ENCODE data around the gene TK2.

TK2 gene

DNA sequence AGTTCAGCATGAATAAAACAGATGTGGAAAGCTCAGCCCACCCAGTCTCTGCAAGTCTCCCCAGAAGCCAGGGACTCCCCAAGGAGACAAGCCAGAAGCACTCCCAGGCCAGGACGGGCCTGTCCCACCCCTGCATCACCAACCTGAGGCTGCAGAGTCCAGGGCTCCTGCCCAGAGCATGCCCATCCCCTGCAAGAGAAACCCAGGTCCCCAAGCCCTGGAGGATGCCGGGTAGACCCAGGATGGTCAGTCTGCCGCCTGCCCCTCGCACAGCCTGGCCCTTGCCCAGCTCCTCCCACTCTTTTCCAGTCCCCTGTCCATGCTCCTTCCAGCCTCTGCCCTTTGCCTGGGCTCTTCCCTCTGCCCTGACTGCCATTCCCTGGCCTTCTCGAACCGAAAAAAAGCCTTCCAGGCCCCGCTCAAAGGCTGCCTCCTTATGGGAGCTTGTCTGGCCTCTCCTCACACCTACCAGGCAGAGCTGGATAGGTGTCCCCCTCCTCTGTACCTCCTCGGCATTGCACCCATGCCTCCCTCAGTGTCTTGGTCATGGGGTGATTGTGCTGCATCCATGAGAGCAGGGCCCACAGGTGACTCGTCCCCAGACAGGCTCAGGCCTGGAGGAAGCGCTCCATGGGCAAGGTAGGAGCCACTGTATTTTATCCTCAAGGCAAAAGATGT is 78.1 kb downstream of the TK2 start:
- no peak for ATAC-seq

DNA sequence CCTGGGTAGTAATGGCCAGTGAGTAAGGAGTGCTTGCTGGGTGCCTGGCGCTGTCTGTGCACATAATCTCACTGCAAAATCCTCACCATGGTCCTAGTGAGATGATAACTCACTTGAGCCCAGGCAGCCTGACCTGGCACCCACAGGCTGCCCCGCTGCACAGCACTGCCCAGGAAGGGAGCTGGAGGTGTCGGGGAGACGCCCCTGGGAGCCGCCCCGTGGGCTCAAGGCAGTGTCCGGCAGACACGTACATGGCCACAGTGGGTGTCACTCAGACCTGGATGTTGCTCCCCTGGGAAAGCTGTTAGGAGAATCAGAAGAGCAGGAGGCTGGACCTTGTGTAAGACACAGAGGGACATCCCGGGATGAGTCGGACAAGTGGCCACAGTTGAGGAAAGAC is 78.7 kb downstream of the TK2 start:
- ATAC-seq, result no peak
- no peak for TF ChIP-seq TOX (CRISPR knock-in tag; IDR thresholded peaks at IDR 0.05; ENCODE audit: borderline replicate concordance)
- no peak for TF ChIP-seq BACH2 (CRISPR knock-in tag; IDR thresholded peaks at IDR 0.05; ENCODE audit: borderline replicate concordance)
- TF ChIP-seq, protein P1, sequence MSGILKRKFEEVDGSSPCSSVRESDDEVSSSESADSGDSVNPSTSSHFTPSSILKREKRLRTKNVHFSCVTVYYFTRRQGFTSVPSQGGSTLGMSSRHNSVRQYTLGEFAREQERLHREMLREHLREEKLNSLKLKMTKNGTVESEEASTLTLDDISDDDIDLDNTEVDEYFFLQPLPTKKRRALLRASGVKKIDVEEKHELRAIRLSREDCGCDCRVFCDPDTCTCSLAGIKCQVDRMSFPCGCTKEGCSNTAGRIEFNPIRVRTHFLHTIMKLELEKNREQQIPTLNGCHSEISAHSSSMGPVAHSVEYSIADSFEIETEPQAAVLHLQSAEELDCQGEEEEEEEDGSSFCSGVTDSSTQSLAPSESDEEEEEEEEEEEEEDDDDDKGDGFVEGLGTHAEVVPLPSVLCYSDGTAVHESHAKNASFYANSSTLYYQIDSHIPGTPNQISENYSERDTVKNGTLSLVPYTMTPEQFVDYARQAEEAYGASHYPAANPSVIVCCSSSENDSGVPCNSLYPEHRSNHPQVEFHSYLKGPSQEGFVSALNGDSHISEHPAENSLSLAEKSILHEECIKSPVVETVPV (CRISPR knock-in tag; IDR thresholded peaks at IDR 0.05), result no peak
- TF ChIP-seq ARNTL (CRISPR knock-in tag; IDR thresholded peaks at IDR 0.05; ENCODE audit: borderline replicate concordance, low read depth), result no peak
- no peak for TF ChIP-seq ZFP30 (CRISPR knock-in tag; IDR thresholded peaks at IDR 0.05)
- TF ChIP-seq, protein P2, sequence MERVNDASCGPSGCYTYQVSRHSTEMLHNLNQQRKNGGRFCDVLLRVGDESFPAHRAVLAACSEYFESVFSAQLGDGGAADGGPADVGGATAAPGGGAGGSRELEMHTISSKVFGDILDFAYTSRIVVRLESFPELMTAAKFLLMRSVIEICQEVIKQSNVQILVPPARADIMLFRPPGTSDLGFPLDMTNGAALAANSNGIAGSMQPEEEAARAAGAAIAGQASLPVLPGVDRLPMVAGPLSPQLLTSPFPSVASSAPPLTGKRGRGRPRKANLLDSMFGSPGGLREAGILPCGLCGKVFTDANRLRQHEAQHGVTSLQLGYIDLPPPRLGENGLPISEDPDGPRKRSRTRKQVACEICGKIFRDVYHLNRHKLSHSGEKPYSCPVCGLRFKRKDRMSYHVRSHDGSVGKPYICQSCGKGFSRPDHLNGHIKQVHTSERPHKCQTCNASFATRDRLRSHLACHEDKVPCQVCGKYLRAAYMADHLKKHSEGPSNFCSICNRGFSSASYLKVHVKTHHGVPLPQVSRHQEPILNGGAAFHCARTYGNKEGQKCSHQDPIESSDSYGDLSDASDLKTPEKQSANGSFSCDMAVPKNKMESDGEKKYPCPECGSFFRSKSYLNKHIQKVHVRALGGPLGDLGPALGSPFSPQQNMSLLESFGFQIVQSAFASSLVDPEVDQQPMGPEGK (CRISPR knock-in tag; IDR thresholded peaks at IDR 0.05; ENCODE audit: borderline replicate concordance), result no peak
- no peak for TF ChIP-seq OSR1 (CRISPR knock-in tag; IDR thresholded peaks at IDR 0.05)
- TF ChIP-seq CSDC2 (CRISPR knock-in tag; IDR thresholded peaks at IDR 0.05), result no peak
- TF ChIP-seq GLIS3 (CRISPR knock-in tag; IDR thresholded peaks at IDR 0.05), result no peak
- TF ChIP-seq ZC3H10 (CRISPR knock-in tag; IDR thresholded peaks at IDR 0.05), result no peak
- TF ChIP-seq, protein P3, sequence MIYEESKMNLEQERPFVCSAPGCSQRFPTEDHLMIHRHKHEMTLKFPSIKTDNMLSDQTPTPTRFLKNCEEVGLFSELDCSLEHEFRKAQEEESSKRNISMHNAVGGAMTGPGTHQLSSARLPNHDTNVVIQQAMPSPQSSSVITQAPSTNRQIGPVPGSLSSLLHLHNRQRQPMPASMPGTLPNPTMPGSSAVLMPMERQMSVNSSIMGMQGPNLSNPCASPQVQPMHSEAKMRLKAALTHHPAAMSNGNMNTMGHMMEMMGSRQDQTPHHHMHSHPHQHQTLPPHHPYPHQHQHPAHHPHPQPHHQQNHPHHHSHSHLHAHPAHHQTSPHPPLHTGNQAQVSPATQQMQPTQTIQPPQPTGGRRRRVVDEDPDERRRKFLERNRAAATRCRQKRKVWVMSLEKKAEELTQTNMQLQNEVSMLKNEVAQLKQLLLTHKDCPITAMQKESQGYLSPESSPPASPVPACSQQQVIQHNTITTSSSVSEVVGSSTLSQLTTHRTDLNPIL (CRISPR knock-in tag; IDR thresholded peaks at IDR 0.05; ENCODE audit: low read depth), result no peak

More for the DNA sequence above, 78.1 kb downstream of the TK2 start:
- TF ChIP-seq CSDC2 (CRISPR knock-in tag; IDR thresholded peaks at IDR 0.05), result no peak
- no peak for TF ChIP-seq POU6F1 (CRISPR knock-in tag; IDR thresholded peaks at IDR 0.05; ENCODE audit: borderline replicate concordance, low read depth)
- TF ChIP-seq TCF4 (CRISPR knock-in tag; IDR thresholded peaks at IDR 0.05; ENCODE audit: borderline replicate concordance), result no peak
- TF ChIP-seq, protein P3 (CRISPR knock-in tag; IDR thresholded peaks at IDR 0.05; ENCODE audit: low read depth), result no peak
- no peak for TF ChIP-seq GLIS3 (CRISPR knock-in tag; IDR thresholded peaks at IDR 0.05)
- no peak for TF ChIP-seq BACH2 (CRISPR knock-in tag; IDR thresholded peaks at IDR 0.05; ENCODE audit: borderline replicate concordance)
- TF ChIP-seq, protein P4, sequence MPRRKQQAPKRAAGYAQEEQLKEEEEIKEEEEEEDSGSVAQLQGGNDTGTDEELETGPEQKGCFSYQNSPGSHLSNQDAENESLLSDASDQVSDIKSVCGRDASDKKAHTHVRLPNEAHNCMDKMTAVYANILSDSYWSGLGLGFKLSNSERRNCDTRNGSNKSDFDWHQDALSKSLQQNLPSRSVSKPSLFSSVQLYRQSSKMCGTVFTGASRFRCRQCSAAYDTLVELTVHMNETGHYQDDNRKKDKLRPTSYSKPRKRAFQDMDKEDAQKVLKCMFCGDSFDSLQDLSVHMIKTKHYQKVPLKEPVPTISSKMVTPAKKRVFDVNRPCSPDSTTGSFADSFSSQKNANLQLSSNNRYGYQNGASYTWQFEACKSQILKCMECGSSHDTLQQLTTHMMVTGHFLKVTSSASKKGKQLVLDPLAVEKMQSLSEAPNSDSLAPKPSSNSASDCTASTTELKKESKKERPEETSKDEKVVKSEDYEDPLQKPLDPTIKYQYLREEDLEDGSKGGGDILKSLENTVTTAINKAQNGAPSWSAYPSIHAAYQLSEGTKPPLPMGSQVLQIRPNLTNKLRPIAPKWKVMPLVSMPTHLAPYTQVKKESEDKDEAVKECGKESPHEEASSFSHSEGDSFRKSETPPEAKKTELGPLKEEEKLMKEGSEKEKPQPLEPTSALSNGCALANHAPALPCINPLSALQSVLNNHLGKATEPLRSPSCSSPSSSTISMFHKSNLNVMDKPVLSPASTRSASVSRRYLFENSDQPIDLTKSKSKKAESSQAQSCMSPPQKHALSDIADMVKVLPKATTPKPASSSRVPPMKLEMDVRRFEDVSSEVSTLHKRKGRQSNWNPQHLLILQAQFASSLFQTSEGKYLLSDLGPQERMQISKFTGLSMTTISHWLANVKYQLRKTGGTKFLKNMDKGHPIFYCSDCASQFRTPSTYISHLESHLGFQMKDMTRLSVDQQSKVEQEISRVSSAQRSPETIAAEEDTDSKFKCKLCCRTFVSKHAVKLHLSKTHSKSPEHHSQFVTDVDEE (CRISPR knock-in tag; IDR thresholded peaks at IDR 0.05), result no peak
- no peak for TF ChIP-seq RARB (CRISPR knock-in tag; IDR thresholded peaks at IDR 0.05)

DNA sequence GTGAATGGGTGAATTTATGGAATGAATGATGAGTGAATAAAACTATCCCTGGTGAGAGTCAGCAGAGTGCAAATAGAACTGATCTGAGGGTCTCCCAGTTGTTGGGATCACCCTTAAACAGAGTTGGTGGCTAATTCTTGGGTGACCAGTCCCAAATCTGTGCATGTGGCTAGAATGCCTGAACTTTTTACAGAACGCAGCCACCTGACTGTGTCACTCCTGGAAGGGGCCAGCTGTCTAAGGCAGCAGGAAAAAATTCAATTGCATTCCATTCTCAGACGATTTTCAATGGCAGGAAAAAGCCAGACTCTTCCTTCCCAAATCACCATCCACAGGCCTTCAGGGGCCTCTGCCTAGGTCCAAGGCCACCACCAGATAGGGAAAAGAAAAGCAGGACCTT is 79.4 kb downstream of the TK2 start:
- TF ChIP-seq TOX (CRISPR knock-in tag; IDR thresholded peaks at IDR 0.05; ENCODE audit: borderline replicate concordance), result no peak
- no peak for TF ChIP-seq ARNTL (CRISPR knock-in tag; IDR thresholded peaks at IDR 0.05; ENCODE audit: borderline replicate concordance, low read depth)
- TF ChIP-seq ZFP3 (CRISPR knock-in tag; IDR thresholded peaks at IDR 0.05), result no peak
- TF ChIP-seq CSDC2 (CRISPR knock-in tag; IDR thresholded peaks at IDR 0.05), result no peak
- no peak for TF ChIP-seq ESRRG (CRISPR knock-in tag; IDR thresholded peaks at IDR 0.05)
- no peak for ATAC-seq

Data from SK-N-SH treated with all-trans-retinoic acid at 6 μM for 48 hours (cell line).